Bone marrow (tissue), 2 donors: Measurements from ENCODE around the gene DDTL.
"Not testable (repeated sequence)": the region's sequence is repeated elsewhere in the genome, so short reads cannot be mapped to it uniquely, and the experiment has no call there.

Experiments
- DNase-seq, 2 donors: peaks; one replicate each; lab custom pipeline; 2025; lab: John Stamatoyannopoulos, UW

Gene DDTL

DNA sequence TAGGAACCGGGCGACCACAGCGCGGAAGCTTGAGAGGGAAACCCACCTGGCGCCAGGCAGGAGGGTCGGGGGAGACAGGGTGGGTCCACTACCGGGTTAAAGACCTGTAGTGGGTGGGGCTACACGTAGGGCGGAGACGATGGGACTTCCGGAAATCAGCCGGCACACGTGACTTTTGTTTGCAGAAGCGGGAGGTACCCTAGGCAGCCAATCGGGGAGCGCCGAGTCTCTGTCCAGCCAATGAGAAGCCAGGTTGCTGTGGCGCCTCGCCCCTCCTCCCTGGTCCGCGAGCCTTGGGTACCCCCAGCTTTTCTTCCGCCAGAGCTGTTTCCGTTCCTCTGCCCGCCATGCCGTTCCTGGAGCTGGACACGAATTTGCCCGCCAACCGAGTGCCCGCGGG, at the start of gene DDTL:
Gene DDTL, plus strand, starts transcription at position 321 of the 400 bp plus-strand sequence. Its CDS starts 27 bp downstream, at position 348.
- not testable (repeated sequence) for DNase-seq

DNA sequence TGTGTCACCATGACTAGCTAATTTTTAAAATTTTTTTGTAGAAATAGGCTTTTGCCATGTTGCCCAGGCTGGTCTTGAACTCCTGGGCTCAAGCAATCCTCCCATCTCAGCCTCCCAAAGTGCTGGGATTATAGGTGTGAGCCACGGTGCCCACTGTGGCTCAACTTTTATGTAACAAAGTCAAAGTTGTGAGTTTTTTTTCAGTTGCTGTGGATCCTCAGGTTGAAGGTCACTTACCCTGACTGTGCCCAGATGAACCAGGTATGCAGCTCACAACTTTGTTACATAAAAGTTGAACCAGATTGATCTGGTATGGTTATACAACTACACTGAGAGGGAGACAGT, 46.4 kb upstream of the DDTL start:
- DNase-seq = not testable (repeated sequence)

DNA sequence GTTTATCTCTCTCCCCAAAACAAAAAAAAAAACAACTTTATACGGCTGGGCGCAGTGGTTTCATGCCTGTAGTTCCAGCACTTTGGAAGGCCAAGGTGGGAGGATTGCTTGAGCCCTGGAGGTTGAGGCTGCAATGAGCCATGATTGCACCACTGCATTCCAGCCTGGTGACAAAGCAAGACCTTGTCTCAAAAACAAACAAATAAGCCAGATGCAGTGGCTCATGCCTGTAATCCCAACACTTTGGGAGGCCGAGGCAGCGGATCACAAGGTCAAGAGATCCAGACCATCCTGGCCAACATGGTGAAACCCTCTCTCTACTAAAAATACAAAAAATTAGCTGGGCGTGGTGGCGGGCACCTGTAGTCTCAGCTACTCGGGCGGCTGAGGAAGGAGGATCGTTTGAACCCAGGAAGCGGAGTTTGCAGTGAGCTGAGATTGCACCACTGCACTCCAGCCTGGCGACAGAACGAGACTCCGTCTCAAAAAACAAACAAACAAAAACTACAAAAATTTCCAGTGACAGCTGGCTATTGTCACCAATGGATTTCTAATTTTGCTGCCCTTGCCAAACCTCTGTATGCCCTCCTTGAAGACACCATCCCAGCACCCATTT, 45.0 kb upstream of the DDTL start:
- not testable (repeated sequence) for DNase-seq

DNA sequence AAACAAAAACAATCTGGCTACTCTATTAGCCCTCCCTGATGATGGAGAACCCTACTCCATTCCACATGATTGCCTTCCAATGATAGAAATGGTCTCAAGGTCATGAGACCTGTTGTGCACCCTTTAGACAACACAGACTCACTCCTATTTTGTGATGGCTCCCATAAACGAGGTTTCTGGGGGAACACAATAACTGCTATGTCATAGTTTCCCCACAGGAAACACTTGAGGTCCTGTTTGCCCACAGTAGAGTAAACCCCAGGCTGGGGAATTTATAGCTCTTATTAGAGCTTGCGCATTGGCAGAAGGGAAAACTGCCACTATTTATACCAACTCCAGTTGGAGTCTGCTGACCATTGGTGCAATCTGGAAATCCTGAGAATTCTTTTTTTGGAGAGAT, 43.8 kb upstream of the DDTL start:
- DNase-seq = peak in 1 of 2 donors; percentile 24

DNA sequence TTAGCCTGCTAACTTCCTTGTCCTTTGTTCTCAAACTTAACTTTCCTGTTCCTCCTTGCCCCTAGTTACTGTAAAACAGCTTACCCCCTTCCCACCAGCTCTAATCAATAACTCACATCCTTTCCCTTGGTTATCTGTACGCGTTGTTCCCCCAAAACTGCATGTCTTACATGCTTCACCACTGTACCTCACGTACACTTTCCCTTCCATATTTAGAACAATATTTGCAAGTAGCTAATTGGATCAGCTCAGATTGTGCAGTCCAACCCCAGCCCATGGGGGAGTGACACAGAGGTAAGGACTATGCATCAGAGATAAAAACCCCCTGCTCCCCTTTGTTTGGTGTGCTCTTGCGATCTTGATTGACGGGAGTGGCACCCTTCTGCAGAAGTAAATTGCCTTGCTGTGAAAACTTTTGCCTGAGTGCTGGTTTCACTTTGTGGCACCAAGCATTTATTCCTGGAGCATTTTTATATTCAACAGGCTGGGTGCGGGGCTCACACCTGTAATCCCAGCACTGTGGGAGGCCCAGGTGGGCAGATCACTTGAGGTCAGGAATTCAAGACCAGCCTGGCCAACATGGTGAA, 41.6 kb upstream of the DDTL start:
- DNase-seq = no peak

DNA sequence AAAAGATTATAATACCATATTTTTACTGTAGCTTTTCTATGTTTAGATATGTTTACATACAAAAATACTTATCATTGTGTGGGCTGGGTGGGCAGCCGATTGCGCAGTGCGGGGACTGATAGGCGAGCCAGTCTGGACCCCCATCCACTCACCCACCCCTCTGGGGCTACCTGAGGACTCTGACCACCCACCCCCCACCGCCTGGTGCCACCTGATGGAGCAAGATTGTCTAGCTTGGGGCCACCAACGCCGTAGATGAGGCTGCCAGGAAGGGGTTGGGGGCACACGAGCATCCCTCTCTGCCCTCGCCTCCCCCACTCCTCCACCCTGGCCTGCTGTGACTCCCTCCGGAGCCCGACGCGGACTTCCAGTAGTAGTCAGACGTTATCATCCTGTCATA, 40.1 kb upstream of the DDTL start:
- no peak for DNase-seq

DNA sequence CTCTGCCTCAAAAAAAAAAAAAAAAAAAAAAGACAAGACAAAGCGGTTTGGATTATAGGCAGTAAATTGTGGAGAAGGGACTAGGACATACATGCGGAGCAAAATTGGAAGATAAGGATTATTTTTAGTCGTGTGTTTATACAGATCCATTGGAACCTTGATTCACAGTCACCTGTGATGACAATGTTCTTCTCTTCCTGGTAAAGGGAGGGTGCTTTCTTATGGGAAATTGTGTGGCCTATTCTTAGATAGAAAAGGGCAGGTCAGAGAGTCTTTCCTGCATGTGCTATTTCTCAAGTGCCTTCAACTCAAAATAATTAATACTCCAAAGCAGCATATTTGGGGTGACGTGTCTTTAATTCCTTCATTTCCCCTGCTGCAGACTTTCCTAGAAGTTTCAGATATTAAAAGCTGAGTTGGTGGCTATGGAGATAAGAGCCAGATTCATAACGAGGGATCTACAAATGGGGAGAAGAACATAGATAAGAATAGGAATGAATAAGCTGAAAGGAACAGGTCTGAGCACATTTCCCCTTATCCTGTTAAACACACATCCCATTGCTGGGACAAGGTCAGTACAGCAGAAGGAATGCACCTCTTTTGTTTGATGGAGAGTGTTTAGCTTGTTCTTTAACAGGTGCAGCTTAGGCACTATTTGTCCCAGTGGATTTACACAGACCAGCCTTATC, 28.2 kb upstream of the DDTL start:
- DNase-seq = no peak

DNA sequence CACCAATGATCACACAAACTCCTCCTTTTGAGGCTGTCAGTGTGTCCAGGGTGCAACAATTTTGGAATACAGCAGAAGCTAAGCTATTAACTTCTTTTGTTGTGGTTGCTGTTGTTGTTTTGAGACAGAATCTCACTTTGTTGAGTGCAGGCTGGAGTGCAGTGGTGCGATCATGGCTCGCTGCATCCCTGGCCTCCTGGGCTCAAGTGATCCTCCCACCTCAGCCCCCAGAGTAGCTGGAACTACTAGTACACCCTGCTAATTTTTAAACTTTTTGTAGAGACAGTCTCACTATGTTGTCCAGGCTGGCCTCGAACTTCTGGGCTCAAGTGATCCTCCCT, 27.7 kb upstream of the DDTL start:
- DNase-seq = no peak

DNA sequence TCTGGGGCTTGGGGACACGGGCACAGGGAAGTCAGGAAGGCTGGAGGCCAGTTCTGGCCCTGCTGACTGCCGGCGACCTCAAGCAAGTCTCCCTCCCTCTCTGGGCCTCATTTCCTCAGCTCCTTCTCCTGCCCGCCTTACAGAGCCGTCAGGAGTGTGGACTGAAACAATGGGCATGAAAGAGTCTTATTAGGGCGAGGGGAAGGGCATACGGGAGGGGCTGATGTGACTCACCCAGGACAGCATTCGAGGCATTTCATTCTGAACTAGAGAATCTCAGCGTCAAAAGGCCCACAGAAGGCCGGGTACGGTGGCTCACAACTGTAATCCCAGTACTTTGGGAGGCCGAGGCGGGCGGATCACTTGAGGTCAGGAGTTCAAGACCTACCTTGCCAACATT, 26.5 kb upstream of the DDTL start:
- DNase-seq = not testable (repeated sequence)

DNA sequence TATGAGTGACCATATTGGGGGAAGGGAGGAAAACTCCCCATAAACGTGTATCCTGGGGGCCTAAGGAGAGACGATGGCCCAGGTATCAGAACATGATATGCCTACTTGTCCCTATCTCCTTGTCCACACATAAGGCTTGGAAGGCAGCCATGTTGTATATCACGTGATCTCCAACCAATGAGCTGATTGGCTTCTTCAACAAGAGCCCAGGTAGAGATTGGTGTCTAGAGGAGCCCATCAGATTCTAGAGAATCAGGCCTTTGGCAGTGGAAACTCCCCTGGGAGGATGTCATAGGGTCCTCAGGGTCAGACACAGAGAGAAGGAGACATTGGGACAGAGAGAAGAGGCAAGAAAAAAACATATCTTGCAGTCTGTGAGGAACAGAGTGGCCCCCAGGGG, 19.3 kb upstream of the DDTL start:
- not testable (repeated sequence) for DNase-seq

DNA sequence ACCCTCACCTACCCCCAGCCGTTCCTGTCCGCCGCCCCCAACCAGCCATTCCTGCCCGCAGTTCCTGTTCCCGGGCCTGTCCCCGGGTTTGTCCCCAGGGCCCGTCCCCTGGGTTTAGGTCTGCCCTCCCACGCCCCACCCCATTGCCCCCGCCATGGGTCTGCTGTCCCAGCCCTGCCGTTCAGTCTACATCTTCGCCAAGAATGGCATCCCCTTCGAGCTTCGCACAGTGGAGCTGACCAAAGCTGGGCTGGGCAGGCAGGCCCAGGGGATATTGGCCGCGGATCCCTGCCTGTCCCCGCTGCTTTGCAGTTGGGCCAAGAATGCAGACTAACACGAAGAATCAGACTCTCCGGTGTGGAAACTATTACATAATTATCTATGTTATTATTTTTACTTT, 16.9 kb upstream of the DDTL start:
- DNase-seq = not testable (repeated sequence)

DNA sequence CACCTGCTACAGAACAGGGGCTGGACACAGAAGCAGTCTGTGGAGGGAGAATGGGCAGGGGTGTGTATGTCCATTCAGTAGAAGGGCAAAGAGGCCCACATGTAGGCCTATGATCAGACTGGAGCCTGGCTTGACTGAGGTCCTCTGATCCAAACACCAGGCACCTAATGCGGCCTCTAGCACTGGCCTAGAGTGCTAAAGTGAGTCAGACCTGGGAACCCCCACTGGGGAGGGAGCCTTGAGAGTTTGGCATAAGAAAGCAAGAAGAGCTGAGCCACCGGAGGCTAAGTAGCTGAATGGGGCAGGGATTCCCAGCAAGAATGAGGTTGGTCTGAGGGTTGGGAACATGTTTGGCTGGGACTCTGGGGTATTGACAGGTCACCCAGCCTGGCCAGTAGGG, 15.3 kb upstream of the DDTL start:
- not testable (repeated sequence) for DNase-seq

DNA sequence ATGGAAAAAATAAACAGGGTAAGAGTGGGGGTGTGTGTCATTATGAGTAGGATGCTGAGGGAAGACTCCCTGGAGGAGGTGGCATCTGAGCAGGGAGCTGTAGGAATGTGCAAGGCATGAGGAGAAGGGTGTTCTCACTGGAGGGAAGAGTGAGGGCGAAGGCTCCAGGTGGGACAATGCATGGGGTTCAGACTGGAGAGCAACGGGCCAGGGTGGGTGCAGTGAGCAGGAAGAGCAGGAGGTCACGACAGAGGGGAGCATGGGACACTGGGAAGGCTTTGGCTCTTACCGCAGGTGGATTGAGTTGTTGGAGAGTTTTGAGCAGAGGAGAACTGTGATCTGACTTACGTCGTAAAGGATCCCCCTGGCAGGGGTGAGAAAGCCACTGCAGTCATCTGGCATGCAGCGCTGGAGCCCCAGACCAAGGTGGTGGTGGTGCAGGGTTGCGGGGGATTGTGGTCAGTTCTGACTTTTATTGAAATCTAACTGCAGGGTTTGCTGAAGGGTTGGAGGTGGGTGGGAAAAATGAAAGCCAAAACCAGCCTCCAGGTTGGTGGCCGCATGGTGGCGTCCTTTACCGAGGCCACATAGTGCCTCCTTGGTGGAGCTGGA, 13.8 kb upstream of the DDTL start:
- not testable (repeated sequence) for DNase-seq

DNA sequence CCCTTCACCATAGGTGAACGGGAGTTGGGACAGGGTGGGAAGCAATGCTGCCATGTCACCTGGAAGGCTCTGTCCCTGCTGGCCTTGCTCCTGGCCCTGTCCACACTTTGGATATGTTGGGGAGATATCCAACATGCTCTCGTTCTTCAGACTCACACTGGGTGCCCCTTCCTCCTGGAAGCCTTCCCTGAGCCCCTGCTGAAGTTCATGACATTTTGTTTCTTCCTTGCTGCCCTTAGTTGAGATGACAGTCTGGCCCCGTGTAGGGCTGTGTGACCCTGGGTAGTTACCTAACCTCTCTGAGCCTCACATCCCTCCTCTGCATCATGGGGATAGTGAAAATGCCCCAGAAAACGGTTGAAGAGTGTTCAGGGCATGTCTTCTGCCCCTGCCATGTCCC, 13.2 kb upstream of the DDTL start:
- DNase-seq = not testable (repeated sequence)

DNA sequence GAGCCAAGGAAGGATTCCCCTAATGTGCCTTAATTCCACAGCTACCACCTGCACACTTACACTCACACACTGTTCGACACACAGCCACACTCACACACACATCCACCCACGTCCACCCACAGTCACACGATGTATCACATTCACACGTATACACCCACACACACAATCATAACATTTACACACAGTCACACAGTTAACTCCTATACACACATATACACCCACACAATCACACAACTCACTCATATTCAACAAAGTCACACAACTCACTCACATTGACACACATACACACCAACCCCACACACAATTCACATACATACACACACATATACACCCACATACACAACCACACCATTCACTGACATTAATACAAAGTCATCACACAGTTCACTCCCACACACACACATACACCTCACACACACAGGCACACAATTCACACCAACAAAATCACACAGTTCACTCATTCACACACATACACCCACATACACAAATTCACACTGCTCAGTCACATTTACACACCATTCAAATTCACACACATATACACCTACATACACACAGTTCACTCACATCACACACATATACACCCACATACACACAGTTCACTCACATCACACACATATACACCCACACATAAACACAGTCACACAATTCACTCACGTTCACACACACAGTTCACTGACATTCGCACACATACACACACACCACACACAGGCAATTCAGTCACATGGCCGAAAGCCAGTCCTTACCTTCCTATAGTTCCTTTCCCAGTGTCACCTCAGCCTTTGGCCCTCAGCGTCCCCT, 12.3 kb upstream of the DDTL start:
- not testable (repeated sequence) for DNase-seq

DNA sequence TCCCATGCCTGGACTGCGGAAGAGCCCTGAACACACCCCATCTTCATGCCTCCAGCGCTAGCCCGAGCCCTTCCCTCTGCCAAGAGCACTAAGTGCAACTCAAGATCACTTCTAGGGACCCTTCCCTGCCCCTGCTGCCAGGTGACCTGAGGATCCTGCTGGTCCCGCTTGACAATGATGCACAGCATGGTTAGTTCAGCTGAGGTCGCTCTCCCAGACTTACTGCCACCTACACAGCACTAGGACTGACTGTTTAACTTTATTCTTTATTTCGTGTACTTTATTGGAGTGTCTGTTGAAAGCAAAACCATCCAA, 11.7 kb upstream of the DDTL start:
- not testable (repeated sequence) for DNase-seq

DNA sequence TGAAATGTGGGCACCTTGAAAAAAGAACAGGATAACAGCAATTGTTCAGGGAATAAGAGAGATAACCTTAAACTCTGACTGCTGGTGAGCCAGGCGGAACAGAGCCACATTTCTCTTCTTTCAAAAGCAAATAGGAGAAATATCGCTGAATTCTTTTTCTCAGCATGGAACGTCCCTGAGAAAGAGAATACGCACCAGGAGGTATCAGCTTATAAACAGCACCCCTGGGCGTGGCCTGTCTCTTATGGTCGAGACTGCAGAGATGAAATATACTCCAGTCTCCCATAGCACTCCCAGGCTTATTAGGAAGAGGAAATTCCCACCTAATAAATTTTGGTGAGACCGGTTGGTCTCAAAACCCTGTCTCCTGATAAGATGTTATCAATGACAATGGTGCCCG, 10.8 kb upstream of the DDTL start:
- DNase-seq = not testable (repeated sequence)

DNA sequence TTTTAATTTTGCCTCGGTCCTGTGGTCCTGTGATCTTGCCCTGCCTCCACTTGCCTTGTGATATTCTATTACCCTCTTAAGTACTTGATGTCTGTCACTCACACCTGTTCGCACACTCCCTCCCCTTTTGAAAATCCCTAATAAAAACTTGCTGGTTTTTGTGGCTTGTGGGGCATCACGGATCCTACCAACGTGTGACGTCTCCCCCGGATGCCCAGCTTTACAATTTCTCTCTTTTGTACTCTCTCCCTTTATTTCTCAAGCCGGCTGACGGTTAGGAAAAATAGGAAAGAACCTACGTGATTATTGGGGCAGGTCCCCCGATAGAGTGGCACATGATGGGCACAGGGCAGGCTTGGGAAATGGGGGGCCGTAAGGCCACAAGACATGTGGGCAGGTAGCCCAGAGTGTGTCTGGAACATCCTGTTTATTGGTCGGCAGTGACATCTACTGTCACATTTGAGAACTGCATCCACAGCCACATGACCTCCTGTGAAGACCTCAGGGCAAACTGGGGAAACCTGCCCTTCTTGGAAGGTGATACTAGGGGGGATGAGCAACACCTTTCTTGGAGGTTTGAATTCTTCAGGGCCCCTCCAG, 10.3 kb upstream of the DDTL start:
- peak; percentile 28 to 58 for DNase-seq

DNA sequence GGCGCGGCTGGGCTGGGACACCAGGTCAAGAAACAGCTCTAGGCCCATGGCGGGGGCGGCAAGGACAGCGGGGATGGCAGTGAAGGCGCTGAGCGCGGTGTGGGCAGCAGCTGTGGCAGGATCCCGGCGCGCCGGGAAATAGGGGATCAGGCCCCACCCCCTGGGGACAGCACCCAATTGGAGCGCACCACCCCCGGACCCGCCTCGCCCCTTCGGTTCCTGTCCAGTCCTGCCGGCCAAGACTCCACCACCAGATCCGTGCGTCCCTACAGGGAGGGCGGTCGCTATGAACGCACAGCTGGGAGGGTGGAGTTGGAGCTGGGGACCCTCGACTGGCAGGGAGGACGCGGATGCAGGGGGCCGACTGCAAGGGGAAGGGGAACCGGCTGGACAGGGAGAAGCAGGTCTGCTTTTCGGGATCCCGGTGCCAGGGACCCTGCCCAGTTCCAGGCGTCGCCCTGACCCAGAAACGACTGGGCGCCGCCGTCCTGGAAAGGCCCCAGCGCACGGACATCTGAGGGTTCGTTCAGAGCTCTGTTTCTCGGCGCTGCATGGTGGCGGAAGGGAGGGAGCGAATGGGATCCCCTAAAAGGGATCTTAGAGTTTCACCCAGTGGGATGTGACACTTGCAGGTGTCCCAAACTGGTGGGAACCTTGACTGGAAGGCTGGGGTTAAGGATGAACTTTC, 5.5 kb upstream of the DDTL start, which contains the start of gene GSTT2B:
Gene GSTT2B, minus strand, starts transcription at position 112 of the 688 bp plus-strand sequence. Its CDS starts 64 bp downstream, at position 48.
- not testable (repeated sequence) for DNase-seq

DNA sequence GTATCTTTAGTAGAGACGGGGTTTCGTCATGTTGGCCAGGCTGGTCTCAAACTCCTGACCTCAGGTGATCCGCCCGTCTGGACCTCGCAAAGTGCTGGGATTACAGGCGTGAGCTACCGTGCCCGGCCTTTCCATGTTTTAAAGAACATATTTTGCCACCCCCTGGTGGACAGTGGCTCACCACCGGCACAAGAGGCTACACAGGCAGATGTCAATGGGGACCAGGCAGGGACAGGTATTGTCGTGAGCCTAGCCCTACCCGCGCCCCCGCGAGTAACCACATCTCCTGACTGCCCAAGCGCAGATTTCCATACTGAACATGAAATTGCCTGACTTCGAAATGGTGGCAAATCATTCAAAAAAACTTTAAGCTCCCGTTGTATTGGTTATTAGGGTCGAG, 594 bp upstream of the DDTL start:
- not testable (repeated sequence) for DNase-seq

DNA sequence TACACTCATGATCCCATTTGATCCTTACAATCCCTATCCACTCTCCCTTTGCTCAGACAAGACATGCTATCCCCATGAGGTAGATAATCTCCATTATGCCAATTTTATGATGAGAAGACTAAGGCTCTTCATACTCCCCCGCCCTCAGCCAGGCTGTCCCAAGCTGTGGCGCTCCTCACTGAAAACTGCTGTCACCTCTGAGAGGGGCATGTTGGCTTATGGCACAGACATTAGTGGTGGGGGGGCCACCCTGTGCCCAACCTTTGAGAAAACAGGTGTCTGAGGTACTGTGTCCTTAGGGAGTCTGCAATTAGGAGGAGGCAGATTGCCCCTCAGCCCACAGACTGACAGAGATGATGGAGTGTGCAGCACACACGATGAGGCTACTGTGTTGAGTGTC, 2.4 kb downstream of the DDTL start:
- DNase-seq = no peak
